H1 (cell line): ENCODE results near the gene ZNF692. TPM values are rescaled to one million over a fixed set of nuclear protein-coding genes. Genes with fewer than 3 reads are reported as not detected.

ENCODE experiments used
- ASH2L ChIP-seq: fragments of 200-600, 300-600 bp; sonication (generic); IDR thresholded peaks from one replicate; pipeline ENCODE4 v1.7.1; 2017; ENCODE audit warnings: low read length
- BRCA1 ChIP-seq: IDR thresholded peaks from 2 replicates; pipeline ENCODE4 v1.6.1; 2012; ENCODE audit warnings: low read depth, low read length, improper control_type of control experiment
- EP300 ChIP-seq, 2 experiments: IDR thresholded peaks; 1 replicate in 1 of 2; 2 replicates in 1 of 2; pipeline ENCODE4 v1.6.1; 2011 to 2012; ENCODE audit warnings: low read depth in 2 of 2, low read length in 2 of 2, mild to moderate bottlenecking in 2 of 2, borderline replicate concordance in 1 of 2, inconsistent platforms in 1 of 2, moderate library complexity in 1 of 2
- TBP ChIP-seq: IDR thresholded peaks from 2 replicates; pipeline ENCODE4 v1.6.1; 2011; ENCODE audit warnings: low read depth, low read length, improper control_type of control experiment
- polyA plus RNA-seq, 7 experiments: library from polyadenylated mRNA; depleted of rRNA in 3 of 7; stranded (reverse) in 5 of 7; unstranded in 2 of 7; fragments of >200 nt in 5 of 7; fragments of 200-250 nt in 2 of 7; gene quantifications; 1 replicate in 5 of 7; 2 replicates in 1 of 7; 4 replicates in 1 of 7; pipeline versions ENCODE4 v1.2.1 to v1.2.3, GENCODE V29; 2011 to 2013; ENCODE audit warnings: missing spikeins in 2 of 7, mixed read lengths in 2 of 7
- total RNA-seq: library from RNA; stranded (reverse); fragmentation: NEBNext Ultra II Directional; extraction: Animal tissue kit (Norgen Biotek cat#: 25700); gene quantifications from 2 replicates; pipeline ENCODE4 v1.2.1, GENCODE V29; 2021

ZNF692 gene
- total and polyA plus RNA-seq, 2 of the 8 experiments (the other 6 are each of a cell fraction or from before 2014, with no cell fraction given): 38.4 to 52.3 TPM

DNA sequence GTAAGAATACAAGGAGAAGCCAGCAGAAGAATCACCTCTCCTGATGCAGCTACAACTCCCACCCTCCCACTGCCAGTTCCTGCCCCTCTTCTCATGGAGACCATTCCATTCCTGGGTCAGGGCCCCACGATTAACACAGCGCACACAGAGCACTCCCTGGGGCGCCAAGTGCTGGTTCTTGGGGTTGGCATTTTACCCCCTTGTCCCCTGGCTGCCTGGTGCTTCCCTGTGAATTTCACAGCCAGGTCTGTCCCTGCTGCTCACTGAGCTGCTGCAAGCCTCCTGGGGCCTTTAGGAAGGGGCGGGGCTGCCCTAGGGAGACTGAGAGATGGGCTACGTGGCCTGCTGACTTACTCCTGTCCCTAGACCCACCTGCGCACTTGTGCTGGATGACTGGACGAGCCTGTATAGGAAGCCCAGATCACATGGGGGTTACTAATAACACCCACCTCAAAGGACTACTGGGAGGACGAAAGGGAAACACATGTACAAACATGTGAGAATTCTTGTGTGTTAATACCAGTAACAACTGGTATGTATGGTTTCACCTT is 16.0 kb downstream of the ZNF692 start (continued):
- TF ChIP-seq BRCA1: no peak
- TF ChIP-seq ASH2L: no peak
- no peak for TF ChIP-seq EP300 (IDR thresholded peaks at IDR 0.05; ENCODE audit: borderline replicate concordance in 1 of 2, low read depth in 2 of 2, low read length in 2 of 2)
- TF ChIP-seq TBP: no peak
